Endometrial microvascular endothelial cells (primary cell): ENCODE measurements around the gene CDK3. TPM values are rescaled to one million over a fixed set of nuclear protein-coding genes. Genes with fewer than 3 reads are reported as not detected.

Experiments
- in situ Hi-C: cut with HindIII; loops from 2 replicates; pipeline ENCODE4 v1.10.0; 2017; ENCODE audit warnings: low sequenced_read_pairs, low pct_unique_long_range_greater_than_20kb; ENCODE audit errors: inconsistent ontology term
- total RNA-seq: library from RNA; depleted of rRNA; stranded (reverse); fragments of >200 nt; gene quantifications from one replicate; pipeline ENCODE4 v1.2.3, GENCODE V29; 2015; ENCODE audit errors: inconsistent ontology term

CDK3 gene
- total RNA-seq, 1 donor from 2014 or later: 1.3 TPM

DNA sequence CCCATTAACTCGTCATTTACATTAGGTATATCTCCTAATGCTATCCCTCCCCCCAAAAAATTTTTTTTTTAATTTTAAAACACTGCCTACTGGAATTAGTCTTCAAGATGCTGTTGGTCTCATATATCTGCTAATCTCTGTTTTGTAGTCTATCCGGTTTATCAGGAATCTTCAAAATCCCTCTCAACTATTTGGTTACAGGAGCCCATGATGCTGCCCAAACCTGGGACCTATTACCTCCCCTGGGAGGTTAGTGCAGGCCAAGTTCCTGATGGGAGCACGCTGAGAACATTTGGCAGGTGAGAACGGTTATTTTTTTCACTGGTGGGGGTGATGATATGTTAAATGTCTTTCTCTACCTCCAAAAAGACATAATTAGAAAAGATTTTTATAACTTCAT, 14.7 kb upstream of the CDK3 start:
- in situ Hi-C loops: no loop called here

DNA sequence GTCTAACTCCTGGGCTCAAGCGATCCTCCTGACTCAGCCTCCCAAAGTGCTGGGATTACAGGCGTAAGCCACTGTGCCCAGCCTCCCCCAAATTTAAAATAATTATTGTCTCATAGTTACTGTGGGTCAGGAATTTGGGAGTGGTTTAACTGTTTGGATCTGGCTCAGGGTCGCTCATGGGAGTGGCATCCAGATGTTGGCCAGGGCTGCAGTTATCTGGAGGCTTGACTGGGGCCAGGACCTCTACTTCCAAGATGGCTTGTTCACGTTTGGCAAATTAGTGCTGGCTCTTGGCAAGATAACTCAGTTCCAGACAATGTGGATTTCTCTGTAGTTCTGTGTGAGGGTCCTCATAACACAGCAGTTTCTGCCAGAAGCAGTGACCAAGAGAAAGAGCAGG, 13.6 kb upstream of the CDK3 start:
- in situ Hi-C loops: no loop called here

GRCh38 chr17:75991396-75991795, 9.3 kb upstream of the CDK3 start:
- in situ Hi-C loops: no loop called here

- in situ Hi-C loops: no loop called here
These were observed 5.8 kb upstream of the CDK3 start for GRCh38 chr17:75994802-75995370.

GRCh38 chr17:75995385-75995925, 5.2 kb upstream of the CDK3 start:
- in situ Hi-C loops: no loop called here

GRCh38 chr17:75996665-75997590, 3.7 kb upstream of the CDK3 start:
- in situ Hi-C loops: no loop called here

DNA sequence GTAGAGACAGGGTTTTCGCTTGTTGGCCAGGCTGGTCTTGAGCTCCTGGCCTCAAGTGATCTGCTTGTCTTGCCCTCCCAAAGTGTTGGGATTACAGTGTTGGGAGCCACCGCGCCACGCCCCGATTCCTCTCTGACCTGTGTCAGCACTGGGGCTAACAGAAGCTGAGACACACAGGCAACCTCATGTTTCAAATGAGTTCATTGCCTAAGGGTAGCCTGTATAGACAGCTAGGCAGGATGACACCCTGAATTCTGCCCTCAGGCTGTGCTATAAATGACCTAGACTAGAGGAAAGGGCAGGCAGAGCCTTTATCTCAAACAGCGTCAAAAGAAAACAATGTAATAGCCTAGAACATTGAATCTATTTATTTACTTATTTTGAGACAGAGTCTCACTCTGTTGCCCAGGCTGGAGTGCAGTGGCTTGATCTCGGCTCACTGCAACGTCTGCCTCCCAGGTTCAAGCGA, 2.3 kb upstream of the CDK3 start:
- in situ Hi-C loops: no loop called here

DNA sequence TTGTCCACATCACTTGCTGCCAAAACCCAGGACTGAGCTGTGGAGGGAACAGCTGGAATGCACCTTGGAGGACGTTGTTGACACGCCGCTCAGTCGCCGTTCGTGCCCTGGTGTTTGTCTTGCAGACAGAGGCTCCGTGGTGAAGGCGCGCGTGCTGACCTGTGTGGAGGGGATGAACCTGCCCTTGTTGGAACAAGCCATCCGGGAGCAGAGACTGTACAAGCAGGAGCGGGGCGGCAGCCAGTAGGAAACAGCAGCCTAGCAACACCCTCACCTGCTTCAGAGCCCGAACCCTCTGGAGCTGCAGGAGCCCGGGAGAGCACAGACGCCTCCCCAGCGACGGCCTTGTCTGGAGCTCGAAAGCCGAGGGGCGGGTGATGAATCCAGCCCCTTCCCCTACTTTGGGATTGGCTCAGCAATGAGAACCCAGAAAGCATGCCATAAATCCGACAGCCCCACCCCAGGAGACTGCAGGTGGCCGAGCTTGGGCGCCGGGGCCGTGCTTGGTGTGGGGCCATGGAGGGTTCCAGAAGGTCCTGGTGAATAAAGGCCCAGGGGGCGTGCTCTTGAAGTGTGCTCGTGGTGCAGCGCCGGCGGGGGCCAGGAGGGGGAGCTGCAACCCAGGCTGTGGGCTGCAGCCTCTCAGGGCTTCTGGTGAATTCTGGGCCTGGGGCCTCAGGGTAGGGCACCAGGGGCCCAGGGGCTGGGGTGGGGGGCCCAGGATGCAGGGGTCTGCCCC, 470 bp upstream of the CDK3 start:
- in situ Hi-C loops: no loop called here

GRCh38 chr17:76002100-76002499, 1.4 kb downstream of the CDK3 start:
- in situ Hi-C loops: no loop called here

DNA sequence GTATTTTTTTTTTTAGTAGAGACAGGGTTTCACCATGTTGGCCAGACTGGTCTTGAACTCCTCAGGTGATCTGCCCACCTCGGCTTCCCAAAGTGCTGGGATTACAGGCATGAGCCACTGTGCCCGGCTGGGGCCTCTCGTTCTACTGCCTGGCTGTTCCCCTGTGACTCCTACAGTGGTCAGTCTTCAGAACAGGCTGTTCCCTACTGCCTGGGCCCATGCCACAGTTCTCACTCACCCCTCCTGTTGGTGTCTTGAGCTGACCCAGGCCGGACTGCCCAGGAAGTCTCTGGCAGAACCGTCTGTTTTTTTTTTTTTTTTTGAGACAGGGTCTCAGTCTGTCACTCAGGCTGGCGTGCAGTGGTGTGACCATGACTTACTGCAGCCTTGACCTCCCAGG, 3.3 kb downstream of the CDK3 start:
- in situ Hi-C loops: no loop called here

GRCh38 chr17:76004750-76005262, 4.2 kb downstream of the CDK3 start:
- in situ Hi-C loops: no loop called here

DNA sequence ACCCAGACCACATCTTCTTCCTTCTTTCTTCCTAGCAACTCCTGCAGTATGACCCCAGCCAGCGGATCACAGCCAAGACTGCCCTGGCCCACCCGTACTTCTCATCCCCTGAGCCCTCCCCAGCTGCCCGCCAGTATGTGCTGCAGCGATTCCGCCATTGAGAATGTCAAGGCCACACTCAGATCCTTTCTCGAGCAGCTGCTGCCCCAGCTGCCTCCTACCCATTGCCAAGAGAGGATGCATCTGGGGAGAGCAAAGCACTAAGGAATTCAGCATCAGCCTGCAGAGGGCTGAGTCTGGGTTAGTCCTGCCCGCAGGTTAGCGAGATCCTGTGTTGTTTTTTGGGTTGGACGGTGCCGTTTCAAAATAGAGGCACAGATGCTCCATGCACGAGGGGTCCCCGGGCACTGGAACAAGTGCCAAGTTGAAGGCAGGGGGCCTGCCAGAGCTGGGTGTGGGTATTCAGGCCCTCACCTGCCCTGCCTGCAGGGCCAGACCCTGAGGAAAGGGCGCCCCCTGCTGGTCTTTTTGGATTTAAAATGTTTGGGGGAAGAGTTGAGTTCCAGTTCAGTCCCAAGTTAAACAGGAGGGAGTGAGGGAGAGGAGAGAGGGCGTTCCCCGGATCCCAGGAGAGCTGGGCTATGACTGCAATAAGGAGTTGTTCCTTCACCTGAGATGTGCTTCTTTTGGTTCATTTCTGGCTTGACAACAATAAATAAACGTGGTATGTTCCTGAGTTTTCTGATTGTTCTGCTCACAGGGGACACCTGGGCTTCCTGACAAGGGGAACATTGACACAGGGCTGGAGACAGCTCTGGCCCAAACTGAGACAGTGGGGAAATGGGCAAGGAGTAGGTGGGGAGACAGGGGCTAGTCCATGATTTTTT, 4.9 kb downstream of the CDK3 start:
- in situ Hi-C loops: no loop called here

- in situ Hi-C loops: no loop called here
These were observed 6.6 kb downstream of the CDK3 start for GRCh38 chr17:76007131-76007849.

DNA sequence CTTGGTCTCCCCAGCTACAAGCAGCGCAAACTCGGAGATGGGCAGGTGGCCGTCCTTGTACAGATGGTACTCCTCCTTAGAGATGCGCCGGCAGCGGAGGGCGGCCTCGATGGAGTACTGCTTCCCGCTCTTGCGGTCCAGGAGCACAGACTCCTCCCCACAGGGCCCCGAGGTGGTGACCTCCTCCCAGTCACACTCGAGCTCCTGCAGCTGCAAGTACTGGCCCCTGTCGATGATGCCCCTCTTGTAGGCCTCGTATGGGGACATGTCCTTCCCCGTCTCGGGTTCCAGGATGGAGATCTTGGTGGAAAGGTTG, 7.2 kb downstream of the CDK3 start:
- in situ Hi-C loops: no loop called here

DNA sequence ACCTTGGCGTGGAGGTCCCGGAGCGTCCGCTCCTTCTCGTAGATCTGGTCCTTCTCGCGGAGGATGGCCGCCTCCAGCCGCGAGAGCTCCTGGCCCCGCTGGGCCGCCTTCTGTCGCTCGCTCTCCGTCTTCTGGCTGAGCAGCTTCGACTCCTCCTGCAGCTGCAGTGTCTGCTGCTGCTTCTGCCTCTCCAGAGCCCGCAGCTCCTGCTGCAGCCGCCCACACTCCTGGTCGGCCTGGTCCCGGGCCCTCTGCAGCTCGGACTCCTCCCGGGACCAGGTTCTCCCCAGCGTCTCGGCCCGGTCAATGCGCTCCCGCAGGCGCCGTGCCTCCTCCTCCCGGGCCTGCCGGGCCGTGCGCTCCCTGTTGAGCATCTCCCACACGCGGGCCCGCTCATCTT, 7.6 kb downstream of the CDK3 start:
- in situ Hi-C loops: no loop called here

DNA sequence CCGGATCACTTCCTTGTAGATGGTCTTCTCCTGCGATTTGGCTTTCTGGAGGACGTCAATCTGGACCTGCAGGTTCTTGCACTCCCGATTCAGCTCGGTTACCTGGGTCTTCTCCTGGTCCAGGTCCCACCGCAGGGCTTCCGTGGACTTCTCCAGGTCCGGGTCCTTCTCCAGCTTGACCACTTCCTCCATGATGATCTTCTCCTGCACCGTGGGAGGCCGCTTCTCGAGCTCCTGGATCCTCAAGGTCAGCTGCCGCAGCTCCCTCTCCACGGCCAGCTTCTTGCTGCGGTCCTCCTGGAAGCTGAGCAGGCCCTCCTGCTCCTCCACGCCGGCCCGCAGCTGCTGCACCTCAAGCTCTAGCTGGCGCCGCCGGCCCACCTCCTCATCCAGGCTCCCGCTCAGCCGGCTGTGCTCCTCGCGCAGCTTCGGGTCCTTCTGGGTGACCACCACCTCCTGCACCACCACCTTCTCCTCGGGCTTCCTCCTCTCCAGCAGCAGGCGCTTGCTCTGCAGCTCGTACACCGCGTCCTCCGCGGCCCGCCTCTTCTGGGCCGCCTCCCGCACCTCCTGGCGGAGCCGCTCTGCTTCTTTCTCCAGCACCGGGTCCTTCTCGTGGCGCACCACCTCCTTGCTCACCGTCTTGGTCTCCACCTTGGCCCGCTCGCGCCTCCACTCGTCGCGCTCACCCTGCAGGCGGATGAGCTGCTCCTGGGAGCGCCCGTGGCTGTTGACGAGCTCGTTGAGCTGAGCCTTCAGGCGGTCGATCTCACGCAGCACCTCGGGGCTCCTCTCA, 8.2 kb downstream of the CDK3 start:
- in situ Hi-C loops: no loop called here

DNA sequence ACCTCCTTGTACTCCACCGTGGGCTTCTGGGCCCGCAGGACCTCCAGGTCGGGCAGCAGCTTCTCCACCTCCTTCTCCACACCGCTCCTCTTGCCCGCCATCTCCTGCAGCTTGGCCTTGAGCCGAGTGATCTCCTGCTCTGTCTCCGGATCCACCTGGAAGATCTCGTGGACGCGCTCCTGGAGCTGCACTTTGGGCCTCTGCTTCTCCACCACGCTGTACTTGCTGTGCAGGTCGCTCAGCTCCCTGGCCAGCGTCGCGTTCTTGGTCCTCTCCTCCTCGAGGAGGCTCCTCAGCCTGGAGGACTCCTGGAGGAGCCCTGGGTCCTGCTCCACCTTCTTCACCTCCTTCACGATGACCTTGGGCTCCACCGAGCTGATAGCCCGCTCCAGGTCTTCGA, 8.8 kb downstream of the CDK3 start:
- in situ Hi-C loops: no loop called here
